ENCODE results near the gene ARHGAP26. TPM values are rescaled to one million over a fixed set of nuclear protein-coding genes. Genes with fewer than 3 reads are reported as not detected.

Gene ARHGAP26
- polyA plus RNA-seq, 3 donors, result 11.0 to 12.1 (median 11.4) TPM

DNA sequence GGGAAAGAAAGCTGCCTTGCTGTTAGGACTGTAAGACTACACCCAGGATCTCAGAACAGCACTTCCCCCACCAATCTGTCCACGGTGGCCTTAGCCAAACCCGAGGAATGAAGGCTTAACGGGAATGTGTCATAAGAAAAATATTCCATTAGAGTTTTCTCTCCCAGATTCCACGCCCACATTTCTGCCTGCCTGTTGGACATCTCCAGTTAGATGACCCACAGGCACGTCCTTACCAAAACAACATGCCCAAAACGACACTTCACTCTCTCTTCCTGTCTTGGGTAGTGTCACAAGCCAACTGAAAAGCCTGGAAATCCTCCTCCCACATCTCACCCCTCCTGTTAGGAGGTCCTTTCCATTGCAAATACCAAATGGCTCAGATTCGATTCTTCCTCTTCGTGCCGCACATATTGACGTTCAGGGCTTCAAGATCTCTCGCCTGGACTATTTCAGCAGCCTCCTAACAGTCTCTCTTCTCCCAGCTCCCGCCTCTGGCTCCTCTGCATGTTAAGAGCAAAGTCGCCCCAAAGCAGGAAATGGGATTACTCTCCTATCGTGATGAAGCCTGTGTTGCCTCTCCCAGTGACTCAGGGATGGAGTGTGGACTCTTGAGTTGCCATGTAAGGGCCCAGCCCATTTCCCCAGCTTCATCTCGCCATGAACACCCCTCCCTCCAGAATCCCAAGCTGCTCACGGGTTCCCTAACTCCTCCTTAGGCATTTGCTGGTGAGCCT, 474.0 kb downstream of the ARHGAP26 start:
- DNase-seq (ENCODE audit: low read depth in 3 of 3, low spot score in 2 of 3), result no peak

DNA sequence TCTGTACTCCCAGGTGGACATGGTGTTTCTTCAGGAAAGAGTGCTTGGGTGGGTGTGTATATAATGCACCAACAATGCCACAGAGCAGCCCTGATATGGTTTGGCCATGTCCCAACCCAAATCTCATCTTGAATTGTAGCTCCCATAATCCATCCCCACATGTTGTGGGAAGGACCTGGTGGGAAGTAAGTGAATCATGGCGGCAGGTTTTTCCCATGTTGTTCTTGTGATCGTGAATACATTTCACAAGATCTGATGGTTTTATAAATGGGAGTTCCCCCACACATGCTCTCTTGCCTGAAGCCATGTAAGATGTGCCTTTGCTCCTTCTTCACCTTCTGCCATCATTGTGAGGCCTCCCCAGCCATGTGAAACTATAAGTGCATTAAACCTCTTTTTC, 474.8 kb downstream of the ARHGAP26 start:
- DNase-seq (ENCODE audit: low read depth in 3 of 3, low spot score in 2 of 3), result no peak

DNA sequence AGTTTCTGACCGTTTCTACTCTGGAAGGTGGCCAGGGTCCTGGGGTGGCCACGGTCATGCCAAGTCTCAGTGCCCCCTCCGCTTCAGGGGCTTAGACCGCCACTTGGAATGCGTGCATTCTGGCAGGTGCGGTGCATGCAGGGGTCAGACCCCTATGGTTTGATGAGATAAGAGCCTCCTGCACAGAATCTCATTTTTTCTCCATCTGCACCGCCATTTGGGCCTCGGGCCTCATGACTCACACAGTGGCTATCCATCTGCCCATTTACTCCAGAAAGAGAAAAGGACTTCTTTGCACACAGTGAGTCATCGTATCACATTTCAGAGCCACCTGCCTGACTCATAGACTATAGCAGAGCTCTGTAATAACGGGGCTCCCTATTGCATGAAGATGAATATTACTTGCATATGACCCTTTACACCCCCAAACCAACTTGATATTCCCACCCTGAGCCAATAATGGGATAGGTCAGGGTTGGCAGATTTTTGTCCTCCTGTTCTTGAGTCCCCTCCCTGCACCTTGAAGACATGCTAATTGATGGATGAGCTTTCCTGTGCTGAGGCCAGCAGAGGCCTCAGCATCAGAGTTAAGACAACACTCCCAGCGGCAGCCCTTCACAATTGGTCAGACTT, 475.9 kb downstream of the ARHGAP26 start:
- DNase-seq (ENCODE audit: low read depth in 3 of 3, low spot score in 2 of 3), result no peak

DNA sequence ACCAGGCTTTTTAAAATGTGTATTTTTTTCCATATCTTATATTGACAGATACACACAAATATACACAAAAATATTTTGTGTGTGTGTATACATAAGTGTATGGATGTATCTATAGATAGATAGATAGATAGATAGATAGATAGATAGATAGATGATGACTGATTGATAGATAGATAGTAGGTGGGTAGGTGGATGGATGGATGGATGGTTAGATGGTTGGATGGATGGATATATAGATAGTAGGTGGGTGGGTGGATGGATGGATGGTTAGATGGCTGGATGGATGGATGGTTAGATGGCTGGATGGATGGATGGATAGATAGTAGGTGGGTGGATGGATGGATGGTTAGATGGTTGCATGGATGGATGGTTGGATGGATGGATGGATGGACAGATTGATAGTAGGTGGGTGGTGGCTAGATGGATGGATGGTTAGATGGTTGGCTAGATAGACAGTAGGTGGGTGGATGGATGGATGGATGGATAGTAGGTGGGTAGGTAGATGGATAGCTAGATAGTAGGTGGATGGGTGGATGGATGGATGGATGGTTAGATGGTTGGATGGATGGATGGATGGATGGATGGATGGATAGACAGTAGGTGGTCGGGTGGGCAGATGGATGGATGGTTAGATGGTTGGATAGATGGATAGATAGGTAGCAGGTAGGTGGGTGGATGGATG, 477.1 kb downstream of the ARHGAP26 start:
- no peak for DNase-seq (ENCODE audit: low read depth in 3 of 3, low spot score in 2 of 3)

DNA sequence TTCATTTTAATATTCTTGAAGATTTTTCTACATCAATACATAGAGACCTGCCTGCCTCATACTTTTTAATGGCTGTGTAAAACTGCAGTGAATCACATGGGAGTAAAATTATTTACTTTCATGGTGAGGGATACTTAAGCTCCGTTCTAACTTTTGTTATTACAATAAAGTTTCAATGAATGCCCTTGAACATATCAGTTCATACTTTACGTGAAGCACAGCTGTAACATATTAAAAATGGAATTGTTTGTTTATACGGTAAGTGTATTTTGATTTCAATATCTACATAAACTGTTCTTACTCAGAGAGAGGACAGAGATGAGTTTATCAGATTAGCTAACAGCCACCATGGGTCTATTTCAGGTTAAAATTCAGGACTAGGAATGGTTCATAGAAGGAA, 478.2 kb downstream of the ARHGAP26 start:
- no peak for DNase-seq (ENCODE audit: low read depth in 3 of 3, low spot score in 2 of 3)

DNA sequence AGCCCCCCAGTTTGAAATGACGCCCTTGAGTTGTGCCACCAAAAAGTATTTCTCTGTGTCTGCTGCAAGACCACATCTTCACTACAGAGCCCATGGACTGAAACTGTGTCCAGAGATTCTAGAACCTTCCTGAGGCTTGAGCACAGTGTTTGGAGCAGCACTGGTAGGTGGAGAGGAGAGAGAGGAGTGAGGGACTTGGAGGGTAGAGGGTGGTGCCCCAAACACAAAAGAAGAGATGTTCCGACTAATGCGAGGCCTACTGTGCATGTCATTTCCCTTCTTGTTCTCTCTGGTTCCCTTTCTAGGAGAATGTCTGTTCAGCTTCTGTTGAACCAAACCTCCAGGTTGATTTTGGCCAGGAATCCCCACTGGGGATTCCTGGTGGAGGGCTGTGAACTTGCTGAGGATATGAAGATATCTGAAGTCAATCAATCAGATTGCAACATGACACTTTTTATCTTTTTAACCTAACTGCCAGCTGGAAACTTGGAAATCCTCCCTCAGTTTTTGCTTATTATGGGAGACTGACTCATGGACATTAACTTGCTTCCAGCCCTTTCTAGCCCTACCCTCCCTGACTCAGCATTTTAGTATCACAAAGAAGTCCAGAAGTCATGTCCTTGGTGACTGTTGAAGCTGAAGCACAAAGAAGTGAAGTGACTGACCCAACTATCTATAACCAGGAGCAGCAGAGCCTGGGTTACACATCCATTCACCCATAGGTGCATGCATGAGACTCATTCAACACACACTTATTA, 478.8 kb downstream of the ARHGAP26 start:
- no peak for DNase-seq (ENCODE audit: low read depth in 3 of 3, low spot score in 2 of 3)

DNA sequence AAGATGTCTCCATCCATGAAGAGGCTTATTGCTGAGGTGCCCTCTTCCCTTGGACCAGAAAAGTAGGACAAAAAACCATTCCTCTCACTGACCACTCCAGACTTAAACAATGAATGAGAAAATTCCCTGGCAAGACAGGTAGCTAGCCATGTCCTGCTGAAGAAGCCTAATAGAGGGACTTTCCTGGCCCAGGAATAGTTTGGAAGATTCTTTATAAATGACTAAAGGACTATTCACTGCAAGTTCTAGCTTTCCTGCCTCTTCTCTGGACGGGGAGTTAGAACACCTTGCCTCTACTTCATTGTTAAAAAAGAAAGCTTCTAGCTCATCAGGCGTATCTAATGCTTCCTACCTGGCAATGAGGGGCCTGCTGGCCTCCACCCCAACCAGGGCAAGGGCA, 479.7 kb downstream of the ARHGAP26 start:
- no peak for DNase-seq (ENCODE audit: low read depth in 3 of 3, low spot score in 2 of 3)

DNA sequence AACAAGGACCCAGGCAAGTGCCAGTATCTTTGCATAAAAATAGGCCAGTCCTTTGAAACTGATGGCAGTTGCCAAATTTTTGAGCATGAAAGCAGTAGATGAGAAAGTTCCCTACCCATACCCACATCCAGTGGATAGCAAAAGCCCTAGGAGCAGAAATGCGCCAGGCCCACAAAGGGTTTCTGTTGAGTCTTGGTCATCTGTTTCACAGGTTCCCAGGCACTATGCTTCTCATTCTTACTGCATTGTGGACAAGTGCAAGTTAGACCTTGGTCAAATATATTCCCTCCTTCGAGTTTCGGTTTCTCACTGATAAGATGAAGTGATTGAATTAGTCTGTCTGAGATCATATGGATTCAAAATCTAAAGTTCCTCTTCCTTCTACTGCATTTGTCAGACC, 481.0 kb downstream of the ARHGAP26 start:
- no peak for DNase-seq (ENCODE audit: low read depth in 3 of 3, low spot score in 2 of 3)

DNA sequence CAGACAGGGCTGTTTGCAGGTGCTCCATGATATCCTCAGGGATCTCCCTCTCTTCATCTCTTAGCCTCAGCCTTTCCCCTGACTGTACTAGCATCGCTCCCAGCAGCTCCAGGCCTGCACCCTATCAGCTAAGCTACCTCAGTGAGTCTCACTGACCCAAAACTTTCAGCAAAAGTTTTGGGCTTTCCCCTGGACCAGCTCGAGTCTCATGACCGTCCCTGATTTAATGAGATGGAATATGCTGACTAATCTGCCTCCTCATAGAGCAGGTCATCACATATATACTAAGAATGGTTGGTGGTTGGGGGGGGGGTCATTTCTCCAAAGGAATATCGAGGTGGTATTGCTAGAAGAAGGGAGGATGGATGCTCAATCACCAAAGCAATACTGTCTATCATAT, 481.8 kb downstream of the ARHGAP26 start:
- DNase-seq (ENCODE audit: low read depth in 3 of 3, low spot score in 2 of 3), result no peak

DNA sequence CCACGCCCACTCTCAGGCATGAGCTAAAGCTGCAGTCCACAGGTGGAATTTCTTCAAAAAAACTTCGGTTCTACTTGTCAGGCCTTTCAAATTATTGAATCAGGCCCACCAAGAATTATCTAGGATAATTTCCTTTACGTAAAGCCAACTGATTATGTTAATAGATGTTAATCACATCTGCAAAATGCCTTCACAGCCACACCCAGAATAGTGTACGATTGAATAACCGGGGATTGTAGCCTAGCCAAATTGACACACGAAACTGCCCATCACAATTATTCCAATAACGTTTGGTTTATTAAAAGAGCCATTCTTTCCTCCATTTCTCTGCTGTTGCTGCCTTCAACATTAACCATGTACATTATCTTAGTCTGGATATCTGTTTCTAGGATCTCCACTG, 484.6 kb downstream of the ARHGAP26 start:
- no peak for DNase-seq (ENCODE audit: low read depth in 3 of 3, low spot score in 2 of 3)

DNA sequence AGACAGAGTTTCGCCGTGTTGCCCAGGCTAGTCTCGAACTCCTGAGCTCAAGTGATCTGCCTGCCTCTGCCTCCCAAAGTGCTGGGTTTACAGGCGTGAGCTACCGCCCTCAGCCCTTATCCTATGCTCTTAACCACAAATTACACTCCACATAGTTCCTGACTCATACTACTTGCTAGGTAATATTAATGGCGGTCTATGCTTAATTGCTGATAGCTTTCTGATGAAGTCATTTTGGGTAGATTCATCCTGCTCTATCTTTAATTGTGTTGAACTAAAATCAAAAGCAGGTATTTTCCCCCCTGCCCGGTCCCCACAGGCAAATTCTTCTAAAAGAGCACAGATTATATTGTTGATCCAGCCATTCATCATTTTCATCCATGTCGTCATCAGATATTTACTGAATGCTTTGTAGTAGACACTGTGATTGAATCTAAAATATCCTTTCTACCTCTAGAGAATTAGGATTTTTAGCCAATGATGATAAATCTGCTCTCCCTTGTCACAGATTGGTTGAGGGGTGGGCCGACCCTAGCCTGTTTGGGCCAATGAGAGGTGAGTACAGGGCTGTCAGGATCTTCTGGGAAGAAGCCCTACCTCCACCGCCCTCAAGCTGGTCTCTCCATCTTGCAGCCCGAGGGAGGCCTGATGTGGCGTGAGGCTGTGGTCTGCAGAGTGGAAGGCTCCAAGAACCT, 488.5 kb downstream of the ARHGAP26 start:
- DNase-seq (ENCODE audit: low read depth in 3 of 3, low spot score in 2 of 3), result no peak

DNA sequence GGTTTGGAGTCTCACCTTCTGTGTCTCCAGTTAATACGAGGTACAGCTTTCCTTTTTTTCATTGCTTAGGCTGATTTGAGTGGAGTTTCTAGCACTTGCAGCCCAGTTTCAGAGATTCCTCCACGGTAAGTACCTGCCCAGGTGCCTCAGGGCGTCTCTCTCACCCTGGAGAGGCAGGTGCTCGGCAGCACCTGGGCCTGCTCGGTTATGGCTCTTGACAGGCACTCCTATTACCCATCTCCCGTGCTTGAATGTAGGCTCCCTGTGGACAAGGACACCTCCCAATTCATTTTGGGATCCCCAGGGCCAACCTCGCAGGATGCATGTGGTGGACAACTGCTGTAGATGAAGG, 489.1 kb downstream of the ARHGAP26 start:
- no peak for DNase-seq (ENCODE audit: low read depth in 3 of 3, low spot score in 2 of 3)

DNA sequence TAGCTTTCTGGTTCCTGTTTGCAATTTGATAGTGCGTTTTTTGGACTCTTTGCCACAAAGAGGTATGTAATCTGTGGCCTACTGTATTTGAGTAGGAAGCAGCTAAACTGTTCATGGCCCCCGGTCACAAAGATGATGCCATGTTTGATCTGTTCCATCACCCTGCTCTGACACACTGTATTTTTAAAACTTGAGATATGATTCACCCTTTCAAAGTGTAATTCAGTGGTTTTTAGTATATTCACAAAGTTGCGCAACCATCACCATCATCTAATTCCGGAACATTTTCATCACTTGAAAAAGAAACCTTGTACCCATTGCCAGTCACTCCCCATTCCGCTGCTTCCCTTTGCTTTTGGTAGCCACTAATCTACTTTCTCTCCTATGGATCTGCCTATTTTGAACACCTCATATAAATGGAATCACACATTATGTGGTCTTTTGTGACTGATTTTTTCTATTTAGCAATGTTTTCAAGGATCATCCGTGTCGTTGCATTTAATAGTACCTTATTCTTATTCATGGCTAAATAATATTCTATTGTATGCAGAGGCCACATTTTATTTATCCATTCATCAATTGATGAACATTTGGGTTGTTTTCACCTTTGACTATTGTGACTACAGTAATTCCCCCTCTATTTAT, 491.7 kb downstream of the ARHGAP26 start:
- DNase-seq (ENCODE audit: low read depth in 3 of 3, low spot score in 2 of 3), result no peak

DNA sequence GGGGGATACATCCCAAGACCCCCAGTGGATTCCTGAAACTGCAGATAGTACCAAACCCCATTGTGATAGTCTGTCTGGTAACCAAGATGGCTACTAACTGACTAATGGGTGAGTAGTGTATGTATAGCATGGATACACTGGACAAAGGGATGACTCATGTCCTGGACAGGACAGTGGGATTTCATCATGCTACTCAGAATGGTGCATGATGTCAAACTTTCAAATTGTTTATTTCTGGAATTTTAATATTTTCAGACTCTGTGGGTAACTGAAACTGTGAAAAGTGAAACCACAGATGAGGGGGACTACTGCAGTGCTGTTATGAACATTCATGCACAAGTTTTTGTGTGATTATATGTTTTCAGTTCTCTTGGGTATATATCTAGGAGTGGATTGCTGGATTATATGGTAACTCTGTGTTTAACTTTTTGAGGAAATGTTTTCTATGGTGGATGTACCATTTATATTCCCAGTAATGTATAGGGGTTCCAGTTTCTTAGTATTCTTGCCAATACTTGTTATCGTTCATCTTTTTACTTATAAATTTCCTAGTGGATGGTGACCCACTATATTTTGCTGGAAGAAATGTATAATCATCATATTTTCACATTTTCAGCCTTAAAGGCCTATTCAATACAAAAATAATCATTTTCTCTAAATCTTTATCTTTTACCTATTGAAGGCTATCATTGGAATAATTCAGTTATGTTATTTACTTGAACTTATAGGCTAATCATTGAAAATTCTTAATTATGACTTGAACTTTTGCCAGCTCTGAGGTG, 492.4 kb downstream of the ARHGAP26 start:
- no peak for DNase-seq (ENCODE audit: low read depth in 3 of 3, low spot score in 2 of 3)

DNA sequence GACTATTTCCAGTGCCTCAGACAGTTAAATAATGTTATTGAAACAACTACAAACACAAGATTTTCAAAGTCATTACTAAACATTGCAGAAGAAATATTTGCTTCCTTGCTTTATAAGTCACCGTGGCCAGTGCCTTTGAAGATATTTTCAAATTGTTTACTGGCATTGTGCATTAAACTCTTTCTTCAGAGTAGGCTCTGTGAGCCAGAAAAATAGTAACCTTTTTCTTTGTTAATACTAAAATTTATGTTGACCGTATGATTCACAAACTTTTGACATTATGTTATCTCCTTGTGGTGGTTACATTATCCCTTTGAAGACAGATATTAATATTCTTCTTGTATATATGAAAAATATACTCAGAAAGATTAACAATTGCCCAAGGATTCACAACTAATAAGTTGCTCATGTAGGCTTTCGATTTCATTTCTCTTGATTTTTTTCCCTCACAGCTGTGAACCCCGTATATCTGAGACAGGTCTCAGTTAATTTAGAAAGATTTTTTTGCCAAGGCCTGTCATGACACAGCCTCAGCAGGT, 493.2 kb downstream of the ARHGAP26 start:
- no peak for DNase-seq (ENCODE audit: low read depth in 3 of 3, low spot score in 2 of 3)

DNA sequence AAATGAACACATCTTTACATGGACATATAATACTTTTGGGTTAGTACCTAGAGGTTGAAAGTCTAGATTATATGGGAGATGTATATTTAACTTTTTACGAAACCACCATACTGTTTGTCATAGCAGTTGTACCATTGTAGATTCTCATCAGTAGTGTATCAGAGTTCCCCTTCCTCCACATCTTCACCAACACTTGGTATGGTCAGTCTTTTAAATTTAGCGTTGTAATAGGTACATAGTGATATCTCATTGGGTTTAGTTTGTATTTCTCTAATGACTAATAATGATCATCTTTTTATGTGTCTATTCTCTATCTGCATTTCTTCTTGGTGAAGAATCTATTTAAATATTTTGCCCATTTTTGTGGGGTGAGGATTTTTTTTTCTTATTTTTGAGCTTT, 495.8 kb downstream of the ARHGAP26 start:
- DNase-seq (ENCODE audit: low read depth in 3 of 3, low spot score in 2 of 3), result no peak

DNA sequence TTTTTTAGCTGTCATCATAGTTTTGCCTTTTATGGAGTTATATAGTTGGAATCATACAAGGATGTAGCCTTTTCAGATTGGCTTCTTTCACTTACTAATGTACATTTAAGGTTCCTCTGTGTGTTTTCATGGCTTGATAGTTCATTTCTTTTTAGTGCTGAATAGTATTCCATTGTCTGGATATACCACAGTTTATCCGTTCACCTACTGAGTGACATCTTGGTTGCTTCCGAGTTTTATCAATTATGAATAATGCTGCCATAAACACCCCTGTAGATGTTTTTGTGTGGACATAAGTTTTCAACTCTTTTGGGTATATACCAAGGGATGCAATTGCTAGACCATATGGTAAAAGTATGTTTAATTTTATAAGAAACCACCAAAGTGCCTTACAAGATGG, 497.0 kb downstream of the ARHGAP26 start:
- DNase-seq (ENCODE audit: low read depth in 3 of 3, low spot score in 2 of 3), result no peak

DNA sequence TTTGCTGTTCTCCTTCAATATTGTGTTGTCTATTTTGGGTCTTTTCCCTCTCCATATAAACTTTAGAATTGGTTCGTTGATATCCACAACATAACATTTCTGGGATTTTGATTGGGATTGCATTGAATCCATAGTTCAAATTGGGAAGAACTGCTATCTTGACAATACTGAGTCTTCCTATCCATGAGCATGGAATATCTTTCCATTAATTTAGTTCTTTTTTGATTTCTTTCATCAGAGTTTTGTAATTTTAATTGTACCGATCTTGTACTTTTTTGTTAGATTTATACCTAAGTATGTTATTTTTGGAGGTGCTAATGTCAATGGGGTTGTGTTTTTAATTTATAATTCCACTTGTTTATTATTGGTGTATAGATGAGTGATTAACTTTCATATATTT, 498.2 kb downstream of the ARHGAP26 start:
- no peak for DNase-seq (ENCODE audit: low read depth in 3 of 3, low spot score in 2 of 3)

DNA sequence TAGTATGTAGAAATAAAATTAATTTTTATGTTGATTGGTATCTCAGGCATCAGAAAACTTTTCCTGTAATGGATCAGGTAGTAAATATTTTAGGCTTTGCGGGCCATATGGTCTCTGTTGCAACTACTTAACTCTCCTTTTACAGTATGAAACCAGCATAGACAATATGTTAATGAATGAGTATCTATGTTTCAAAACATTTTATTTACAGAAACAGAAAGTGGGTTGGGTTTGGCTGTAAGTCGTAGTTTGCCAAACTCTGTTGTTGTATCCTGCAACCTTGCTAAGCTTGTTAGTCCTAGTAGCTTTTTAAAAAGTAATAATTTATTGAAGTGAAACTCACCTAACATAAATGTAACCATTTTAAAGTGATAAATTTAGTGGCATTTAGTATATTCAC, 501.3 kb downstream of the ARHGAP26 start:
- no peak for DNase-seq (ENCODE audit: low read depth in 3 of 3, low spot score in 2 of 3)

All from right renal cortex interstitium (tissue), 3 donors.